KBM-7 (cell line): ENCODE results near the gene MAPK6.
"Not testable (repeated sequence)": the region's sequence is repeated elsewhere in the genome, so short reads cannot be mapped to it uniquely, and the experiment has no call there.

Source experiments
- DNase-seq: peaks from one replicate; pipeline ENCODE4 v3.0.0-alpha.2; 2015
- in situ Hi-C: fragments of 300-500 bp; cut with MboI; formaldehyde crosslinking; loops from 2 replicates; pipeline ENCODE4 v1.14.3; 2020; ENCODE audit warnings: low sequenced_read_pairs, low pct_unique_long_range_greater_than_20kb, mixed read lengths

Gene MAPK6

DNA sequence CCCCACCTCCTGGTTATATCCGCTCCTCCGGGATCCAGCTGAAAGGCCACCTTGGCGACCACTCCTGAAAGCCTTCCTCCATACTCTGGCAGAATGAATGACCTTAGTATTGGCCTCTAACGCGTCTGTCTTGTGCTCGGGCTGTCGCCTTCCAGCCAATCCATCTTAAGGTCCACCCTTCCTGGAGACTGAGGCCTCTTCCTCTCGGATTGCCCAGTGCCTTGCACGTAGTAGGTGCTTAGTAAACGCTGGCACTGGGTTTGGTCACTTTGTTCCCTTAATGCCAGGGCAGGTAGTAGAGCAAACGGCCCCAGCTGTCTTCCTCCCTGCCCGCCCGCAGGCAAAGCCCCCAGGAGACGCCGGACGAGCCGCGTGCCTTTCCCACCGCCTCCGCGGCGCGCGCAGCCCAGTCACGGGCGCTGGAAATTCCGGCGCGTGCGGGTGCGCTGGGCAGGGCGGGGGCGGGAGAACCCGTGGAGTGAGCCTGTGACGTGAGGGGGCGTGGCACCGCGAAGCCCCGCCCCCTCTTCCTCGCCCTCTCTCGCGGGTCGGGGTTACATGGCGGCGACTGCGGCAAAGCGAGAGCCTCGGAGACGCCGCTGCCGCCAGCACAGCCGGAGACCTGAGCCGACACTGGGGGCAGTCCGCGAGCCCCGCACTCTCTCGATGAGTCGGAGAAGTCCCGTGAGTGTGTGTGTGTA lies at the start of gene MAPK6:
MAPK6 (plus strand) TSS at position 527 of the 701 bp plus-strand sequence. CDS start 27,242 bp downstream, outside the sequence.
- in situ Hi-C loops = no loop called here
- DNase-seq = peak; percentile 95

DNA sequence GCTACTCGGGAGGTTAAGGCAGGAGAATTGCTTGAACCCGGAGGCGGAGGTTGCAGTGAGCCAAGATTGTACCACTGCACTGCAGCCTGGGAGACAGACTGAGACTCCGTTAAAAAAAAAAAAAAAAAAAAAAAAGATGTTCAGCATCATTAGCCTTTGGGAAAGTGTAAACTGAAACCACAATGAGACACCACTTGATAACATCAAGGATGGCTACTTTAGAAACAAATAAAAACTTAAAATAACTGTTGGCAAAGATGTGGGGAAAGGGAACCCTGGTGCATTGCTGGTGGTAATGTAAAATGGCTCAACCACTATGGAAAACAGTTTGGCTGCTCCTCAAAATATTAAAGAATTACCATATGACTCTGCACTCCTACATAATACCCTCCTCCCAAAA lies 49.3 kb upstream of the MAPK6 start:
- in situ Hi-C loops = no loop called here
- peak; percentile 20 for DNase-seq

GRCh38 chr15:51970132-51970817 lies 48.7 kb upstream of the MAPK6 start:
- DNase-seq = no peak
- in situ Hi-C loops = no loop called here

GRCh38 chr15:51971032-51971374 lies 48.0 kb upstream of the MAPK6 start:
- no peak for DNase-seq
- in situ Hi-C loops = no loop called here

DNA sequence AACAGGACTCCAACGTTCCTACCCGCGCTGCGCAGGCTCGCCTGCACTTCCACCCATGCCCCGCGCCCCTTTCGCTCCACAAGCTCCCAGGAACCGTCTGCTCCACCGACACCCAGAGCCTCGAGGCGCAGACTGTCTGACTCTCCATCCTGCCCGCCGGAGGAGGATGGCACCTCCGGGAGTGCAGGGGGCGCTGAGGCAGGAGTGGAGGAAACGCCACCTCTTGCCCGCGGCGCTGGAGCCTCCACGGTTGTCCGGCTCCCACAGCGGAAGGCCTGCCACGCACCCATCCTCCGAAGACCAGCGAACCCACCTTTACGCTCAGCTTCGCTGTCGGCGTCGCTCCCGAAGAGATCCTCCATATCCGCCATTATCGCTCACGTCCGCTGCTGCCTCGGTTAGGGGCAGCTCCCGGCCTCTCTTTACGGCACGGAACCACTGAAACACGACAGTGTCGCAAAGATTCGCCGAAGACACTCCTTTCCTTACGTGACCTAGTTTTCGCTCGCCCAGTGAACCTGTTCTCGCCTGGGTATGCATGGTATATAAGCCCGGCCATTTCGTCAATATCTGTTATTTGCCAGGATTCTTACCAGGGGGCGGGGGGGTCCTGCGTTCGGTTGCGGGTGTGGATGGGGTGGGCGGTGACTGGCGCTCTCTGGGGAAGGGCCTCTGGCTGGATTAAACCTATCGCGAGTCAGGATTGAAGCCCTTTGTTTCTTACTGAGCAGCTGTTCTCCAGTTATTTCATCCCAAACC lies 47.5 kb upstream of the MAPK6 start, which contains the start of gene LEO1:
LEO1 (minus strand) TSS at position 404 of the 759 bp plus-strand sequence; CDS start at position 371, 33 bp downstream.
- in situ Hi-C loops = no loop called here
- peak; percentile 96 for DNase-seq

GRCh38 chr15:51973220-51973619 lies 45.8 kb upstream of the MAPK6 start:
- in situ Hi-C loops = no loop called here
- no peak for DNase-seq

- in situ Hi-C loops = no loop called here
- no peak for DNase-seq
These were observed 45.2 kb upstream of the MAPK6 start for GRCh38 chr15:51973775-51974174.

DNA sequence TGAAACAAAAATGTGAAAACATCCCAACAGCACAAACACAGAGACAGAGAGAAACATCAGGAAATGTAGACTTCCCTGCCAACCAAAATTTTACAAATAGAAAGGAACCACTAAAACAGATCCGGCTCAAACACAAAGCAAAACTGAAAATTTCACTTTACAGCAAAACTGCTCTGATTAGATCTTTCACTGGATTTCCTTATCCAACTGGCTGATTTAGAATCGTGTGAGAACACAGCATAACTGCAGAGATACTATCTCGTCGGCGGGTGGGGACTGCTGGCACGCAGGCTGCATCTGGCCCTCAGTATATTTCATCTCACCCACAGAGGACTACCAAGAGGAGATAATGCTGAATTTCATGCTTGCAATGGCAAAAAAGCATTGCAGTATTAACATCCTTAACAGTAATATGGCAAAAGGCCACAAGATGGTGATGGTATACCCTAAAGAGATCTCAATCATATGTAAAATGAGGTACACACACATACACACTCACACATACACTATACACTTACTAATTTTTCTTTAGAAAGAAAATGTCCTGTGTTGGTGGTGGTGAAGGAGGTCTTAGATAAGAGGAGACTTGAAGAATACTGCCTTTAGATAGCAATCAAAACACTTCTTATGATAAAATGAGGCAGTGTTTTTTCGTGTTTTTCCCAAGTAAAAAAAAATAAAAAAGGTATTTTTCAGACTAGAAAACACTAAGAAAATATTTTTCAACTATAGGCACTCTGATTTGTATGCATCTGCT lies 36.8 kb upstream of the MAPK6 start:
- in situ Hi-C loops = no loop called here
- peak; percentile 95 for DNase-seq

DNA sequence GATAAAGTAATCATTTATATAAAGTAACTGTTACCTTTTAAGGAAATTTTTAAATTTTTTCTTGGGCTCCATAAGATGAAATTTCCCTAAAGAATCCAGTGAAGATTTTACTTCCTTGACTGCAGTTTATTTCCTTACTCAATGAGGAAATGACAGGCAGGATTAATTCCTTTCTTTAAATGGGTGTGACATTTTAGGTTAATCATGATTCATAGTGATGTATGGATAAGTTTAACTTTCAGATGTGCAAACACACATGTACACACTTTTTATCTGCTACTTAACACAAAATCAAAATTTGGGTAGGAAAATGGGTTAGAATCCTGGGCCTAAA lies 36.3 kb upstream of the MAPK6 start:
- in situ Hi-C loops = no loop called here
- no peak for DNase-seq

- in situ Hi-C loops = no loop called here
- no peak for DNase-seq
These were observed 27.9 kb upstream of the MAPK6 start for GRCh38 chr15:51991141-51991540.

DNA sequence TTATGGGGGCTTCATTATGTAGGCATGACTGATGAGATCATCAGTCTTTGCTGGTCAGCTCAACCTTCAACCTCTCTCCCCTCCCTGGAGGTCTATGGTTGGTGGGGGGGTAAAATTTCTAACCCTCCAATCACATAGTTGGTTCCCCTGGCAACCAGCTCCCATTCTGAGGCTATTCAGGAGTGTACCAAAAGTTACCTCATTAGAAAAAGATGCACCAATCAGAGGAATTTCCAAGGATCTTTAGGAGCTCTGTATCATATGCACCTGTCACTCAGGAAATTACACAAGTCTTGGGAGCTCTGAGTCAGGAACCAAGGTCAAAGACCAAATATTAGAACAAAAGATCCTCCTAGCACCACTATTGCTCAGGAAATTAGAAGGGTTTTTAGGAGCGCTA lies 26.1 kb upstream of the MAPK6 start:
- in situ Hi-C loops = no loop called here
- no peak for DNase-seq

DNA sequence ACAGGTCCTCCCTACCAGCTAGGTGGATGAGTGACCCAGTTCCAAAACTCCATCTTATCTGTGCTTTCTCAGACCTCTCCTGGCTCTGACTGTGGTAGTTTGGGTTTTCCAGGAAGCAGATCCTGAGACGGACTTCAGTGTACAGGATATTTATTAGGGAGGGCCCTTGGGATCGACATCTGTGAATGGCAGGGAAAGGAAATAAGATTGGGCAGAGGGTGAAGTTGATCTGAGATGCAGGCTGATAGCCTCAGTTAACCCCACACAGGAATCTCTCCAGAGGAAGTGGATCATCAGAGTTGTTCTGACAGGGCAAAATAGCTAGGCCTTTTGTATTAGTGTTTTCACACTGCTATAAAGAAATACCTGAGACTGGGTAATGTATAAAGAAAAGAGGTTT lies 16.7 kb upstream of the MAPK6 start:
- DNase-seq = no peak
- in situ Hi-C loops = no loop called here

DNA sequence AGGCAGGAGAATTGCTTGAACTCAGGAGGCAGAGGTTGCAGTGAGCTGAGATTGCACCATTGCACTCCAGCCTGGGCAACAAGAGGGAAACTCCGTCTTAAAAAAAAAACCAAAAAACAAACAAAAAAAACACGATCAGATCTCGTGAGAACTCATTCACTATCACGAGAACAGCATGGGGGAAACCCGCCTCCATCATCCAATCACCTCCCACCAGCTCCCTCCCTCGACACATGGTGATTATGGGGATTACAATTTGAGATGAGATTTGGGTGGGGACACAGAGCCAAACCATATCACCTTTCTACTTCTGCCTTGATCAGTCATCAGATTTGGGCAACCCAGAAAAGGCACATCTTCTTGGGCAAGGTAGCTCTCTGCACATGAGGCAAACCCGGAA lies 15.9 kb upstream of the MAPK6 start:
- DNase-seq, in situ Hi-C loops: not testable (repeated sequence)

GRCh38 chr15:52003710-52004109 lies 15.3 kb upstream of the MAPK6 start:
- in situ Hi-C loops = no loop called here

DNA sequence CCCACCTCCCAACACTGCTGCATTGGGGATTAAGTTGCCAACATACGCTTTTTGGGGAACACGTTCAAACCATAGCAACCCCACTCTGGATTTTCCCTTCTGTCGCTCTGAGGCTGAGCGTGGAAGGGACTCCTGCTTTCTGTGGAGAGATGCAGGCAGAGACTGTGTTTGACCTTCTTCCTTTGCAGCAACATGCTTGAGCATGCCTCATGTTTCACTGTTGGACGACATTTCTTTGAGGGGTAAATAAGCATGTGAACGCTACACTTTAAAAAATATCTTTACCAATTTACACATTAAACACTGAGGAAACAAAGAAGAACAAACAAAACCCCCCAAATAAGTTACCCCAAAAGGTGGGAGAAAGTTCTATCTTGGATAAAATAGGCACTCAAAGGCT lies 14.2 kb upstream of the MAPK6 start:
- in situ Hi-C loops = no loop called here
- no peak for DNase-seq

More at GRCh38 chr15:52003710-52004109, 15.3 kb upstream of the MAPK6 start:
- no peak for DNase-seq

DNA sequence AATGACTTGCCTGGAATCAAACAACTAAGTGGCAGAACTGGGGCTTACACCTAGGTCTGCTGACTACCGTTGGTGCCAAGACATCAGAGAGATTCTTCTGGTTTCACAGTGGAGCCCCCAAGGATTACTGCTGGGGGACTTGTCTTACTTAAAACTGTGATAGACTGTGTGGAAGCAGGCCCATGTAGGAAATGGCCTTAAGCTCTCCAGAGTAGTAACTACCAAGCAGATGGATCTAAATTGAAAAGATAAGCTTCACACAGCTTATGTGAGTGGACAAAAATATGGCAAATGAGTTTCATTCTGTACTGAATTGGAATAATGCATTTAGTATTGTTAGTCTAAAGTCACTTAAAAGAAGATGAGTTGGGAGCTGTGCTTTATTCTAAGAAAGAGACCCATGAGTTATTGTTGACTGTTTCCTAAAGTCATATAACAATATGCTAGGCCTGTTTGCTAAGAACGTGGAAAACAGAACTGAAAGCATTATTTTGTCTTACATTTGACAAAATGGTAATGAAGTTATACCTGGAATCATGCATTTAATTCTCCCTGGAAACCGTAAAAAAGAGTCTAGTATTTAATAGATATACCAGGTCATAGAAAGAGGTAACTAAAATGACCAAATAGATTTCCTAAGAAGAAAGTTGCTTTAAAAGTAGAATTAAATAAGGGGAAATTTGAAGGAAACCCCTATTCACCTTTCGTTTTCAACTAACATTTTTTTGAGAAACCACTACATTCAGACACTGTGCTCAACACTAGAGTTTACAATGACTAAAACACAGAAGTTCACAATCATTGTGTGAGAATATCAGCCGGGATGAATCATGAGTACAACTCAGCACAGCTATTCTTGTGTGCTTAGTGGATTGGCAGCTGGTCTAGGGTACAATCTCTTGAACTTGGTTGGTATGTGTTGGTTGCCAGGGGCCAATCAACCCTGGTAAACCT lies 13.0 kb upstream of the MAPK6 start:
- DNase-seq = no peak

GRCh38 chr15:52006702-52007340 lies 12.2 kb upstream of the MAPK6 start:
- no peak for DNase-seq
- in situ Hi-C loops = no loop called here

More for the DNA sequence above, 13.0 kb upstream of the MAPK6 start:
- in situ Hi-C loops = no loop called here

DNA sequence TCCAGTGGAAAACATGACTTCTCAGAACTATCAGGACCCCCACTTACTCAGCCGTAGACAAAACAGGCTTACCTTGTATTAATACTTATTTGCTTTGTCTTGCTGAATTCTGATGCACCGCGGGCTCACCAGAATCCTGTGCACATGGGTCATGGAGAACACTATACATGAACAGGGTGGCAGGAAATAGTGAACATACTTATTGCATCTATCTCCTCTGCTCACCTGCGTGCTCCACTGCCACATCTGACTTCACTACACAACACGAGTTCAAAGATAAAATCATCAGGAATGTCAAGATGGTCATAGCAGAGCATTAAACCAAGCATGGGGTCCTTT lies 10.7 kb upstream of the MAPK6 start:
- in situ Hi-C loops = no loop called here
- no peak for DNase-seq
